IMR-90 (cell line): ENCODE measurements around the gene CERS6. TPM values are rescaled to one million over a fixed set of nuclear protein-coding genes. Genes with fewer than 3 reads are reported as not detected.

Experiments used
- ATAC-seq: fragments of 200-7000 bp; cut with Tn5 transposase; 2 replicates; pipeline ENCODE4 v1.9.1; 2020; ENCODE audit warnings: low read depth, mild to moderate bottlenecking, moderate library complexity
- BruUV-seq: library from RNA; stranded (reverse); fragments of 400-500 nt; replicated peaks from 2 replicates; lab custom pipeline; 2021; lab: Mats Ljungman, UMichigan
- CTCF ChIA-PET: fragments of 300-600 bp; formaldehyde crosslinking; extraction: SDS; loops from one replicate; lab custom pipeline; 2021; ENCODE audit warnings: antibody characterized with exemption; lab: Yijun Ruan, JAX
- POLR2A ChIA-PET: fragments of 300-600 bp; sonication (Branson Sonifier 250); formaldehyde crosslinking; loops from one replicate; lab custom pipeline; 2022; ENCODE audit warnings: antibody characterized with exemption; ENCODE audit not compliant: unreplicated experiment; lab: Charles Lee
- DNase-seq: peaks from one replicate; pipeline ENCODE4 v3.0.0; 2013
- H2AFZ ChIP-seq: replicated peaks from 2 replicates; pipeline ENCODE3; 2013; ENCODE audit warnings: low read length, mild to moderate bottlenecking; ENCODE audit not compliant: poor library complexity
- H2AK5ac ChIP-seq: 2 replicates; pipeline ENCODE4 v1.6.1; 2013; ENCODE audit warnings: low read depth, low read length, inconsistent platforms
- H2AK9ac ChIP-seq: replicated peaks from 2 replicates; pipeline ENCODE3; 2013; ENCODE audit warnings: mild to moderate bottlenecking, low read depth, low read length, moderate library complexity; ENCODE audit not compliant: poor library complexity
- H2BK120ac ChIP-seq: 2 replicates; pipeline ENCODE4 v1.6.1; 2013; ENCODE audit warnings: low read depth, low read length, inconsistent platforms
- H2BK15ac ChIP-seq: 3 replicates; pipeline ENCODE4 v1.6.1; 2013; ENCODE audit warnings: low read depth, low read length, inconsistent platforms
- H2BK20ac ChIP-seq: 2 replicates; pipeline ENCODE4 v1.6.1; 2013; ENCODE audit warnings: low read depth, mild to moderate bottlenecking, inconsistent platforms, low read length, moderate library complexity
- H2BK5ac ChIP-seq: 2 replicates; pipeline ENCODE4 v1.6.1; 2013; ENCODE audit warnings: mild to moderate bottlenecking, low read depth, low read length, inconsistent platforms; ENCODE audit not compliant: poor library complexity, severe bottlenecking
- H3K14ac ChIP-seq: replicated peaks from 2 replicates; pipeline ENCODE4 v1.6.1; 2013; ENCODE audit warnings: low read depth, low read length, inconsistent platforms
- H3K18ac ChIP-seq: 2 replicates; pipeline ENCODE4 v1.6.1; 2013; ENCODE audit warnings: low read depth, low read length, control low read depth
- H3K23ac ChIP-seq: 2 replicates; pipeline ENCODE4 v1.6.1; 2013; ENCODE audit warnings: low read depth, low read length, inconsistent platforms
- H3K27ac ChIP-seq: 2 replicates; pipeline ENCODE4 v1.5.1; 2013; ENCODE audit warnings: mild to moderate bottlenecking, control low read depth, low read length; ENCODE audit not compliant: insufficient read depth
- H3K27me3 ChIP-seq: 2 replicates; pipeline ENCODE4 v1.6.1; 2013; ENCODE audit warnings: low read length; ENCODE audit not compliant: control insufficient read depth, insufficient read depth
- H3K36me3 ChIP-seq: 2 replicates; pipeline ENCODE4 v1.6.1; 2013; ENCODE audit warnings: low read length, mixed read lengths; ENCODE audit not compliant: control insufficient read depth, insufficient read depth
- H3K4ac ChIP-seq: 2 replicates; pipeline ENCODE4 v1.6.1; 2013; ENCODE audit warnings: low read depth, low read length, inconsistent platforms
- H3K4me1 ChIP-seq: 2 replicates; pipeline ENCODE4 v1.6.1; 2013; ENCODE audit warnings: low read length, mixed read lengths; ENCODE audit not compliant: control insufficient read depth, insufficient read depth
- H3K4me2 ChIP-seq: 2 replicates; pipeline ENCODE4 v1.6.1; 2013; ENCODE audit warnings: low read depth, mild to moderate bottlenecking, control low read depth, low read length, moderate library complexity
- H3K4me3 ChIP-seq: 2 replicates; pipeline ENCODE4 v1.5.1; 2013; ENCODE audit warnings: low read depth, mild to moderate bottlenecking, control low read depth, low read length, moderate library complexity; ENCODE audit not compliant: insufficient read depth
- H3K56ac ChIP-seq: 2 replicates; pipeline ENCODE4 v1.6.1; 2013; ENCODE audit warnings: low read length, inconsistent platforms; ENCODE audit not compliant: insufficient read depth; ENCODE audit errors: extremely low read depth
- H3K79me1 ChIP-seq, 2 experiments: 2 replicates each; pipeline ENCODE4 v1.6.1; 2013; ENCODE audit warnings: low read length in 2 of 2, inconsistent platforms in 1 of 2, low read depth in 1 of 2
- H3K9ac ChIP-seq: 2 replicates; pipeline ENCODE4 v1.6.1; 2013; ENCODE audit warnings: low read depth, low read length, control low read depth
- H3K9me1 ChIP-seq: 2 replicates; pipeline ENCODE4 v1.6.1; 2013; ENCODE audit warnings: low read length, inconsistent platforms; ENCODE audit not compliant: insufficient read depth
- H3K9me3 ChIP-seq: 2 replicates; pipeline ENCODE4 v1.6.1; 2013; ENCODE audit warnings: low read length; ENCODE audit not compliant: control insufficient read depth, insufficient read depth
- H4K20me1 ChIP-seq: 2 replicates; pipeline ENCODE4 v1.6.1; 2013; ENCODE audit warnings: low read length, inconsistent platforms; ENCODE audit not compliant: insufficient read depth
- H4K5ac ChIP-seq: 2 replicates; pipeline ENCODE4 v1.6.1; 2013; ENCODE audit warnings: mild to moderate bottlenecking, low read depth, low read length, control low read depth
- H4K8ac ChIP-seq, 2 experiments: 2 replicates each; pipeline ENCODE4 v1.6.1; 2013; ENCODE audit warnings: low read depth in 2 of 2, low read length in 2 of 2, control low read depth in 1 of 2, inconsistent platforms in 1 of 2
- H4K91ac ChIP-seq: 2 replicates; pipeline ENCODE4 v1.6.1; 2013; ENCODE audit warnings: low read depth, low read length, inconsistent platforms; ENCODE audit not compliant: insufficient read depth
- ELK1 ChIP-seq: fragments of 150-350 bp; IDR thresholded peaks from 2 replicates; pipeline ENCODE4 v1.6.1; 2016; ENCODE audit warnings: low read depth, mild to moderate bottlenecking, low read length, moderate library complexity, borderline replicate concordance
- MAFK ChIP-seq: IDR thresholded peaks from 2 replicates; pipeline ENCODE4 v1.6.1; 2012; ENCODE audit warnings: low read depth, low read length, improper control_type of control experiment
- RAD21 ChIP-seq: IDR thresholded peaks from 2 replicates; pipeline ENCODE4 v1.6.1; 2012; ENCODE audit warnings: low read length, improper control_type of control experiment
- WGBS, 2 experiments: methylation state at CpG; one replicate each; pipeline versions ENCODE4 v1.1.5 to v1.1.7; 2013; ENCODE audit warnings: missing lambda C conversion rate in 2 of 2; ENCODE audit not compliant: insufficient read length in 1 of 2; ENCODE audit errors: extremely low coverage in 2 of 2; 5-methylcytosine and 5-hydroxymethylcytosine counted together
- dilution Hi-C: fragments of 300-500 bp; cut with HindIII; formaldehyde crosslinking; loops from one replicate; pipeline ENCODE4 v1.14.3; 2018; ENCODE audit warnings: low sequenced_read_pairs; ENCODE audit not compliant: unreplicated experiment
- in situ Hi-C: fragments of 300-500 bp; cut with MboI; formaldehyde crosslinking; loops from 3 replicates; pipeline ENCODE4 v1.14.3; 2019; ENCODE audit warnings: low sequenced_read_pairs, inconsistent platforms, mixed read lengths
- intact Hi-C: fragments of 100-400 bp; cut with micrococcal nuclease; formaldehyde crosslinking; loops from 2 replicates; pipeline ENCODE4 v1.10.0; 2022
- polyA plus RNA-seq, 3 experiments: library from polyadenylated mRNA; depleted of rRNA; stranded (reverse); fragments of >200 nt; gene quantifications; 2 replicates each; pipeline ENCODE4 v1.2.3, GENCODE V29; 2012; ENCODE audit warnings: low replicate concordance in 1 of 3
- total RNA-seq: library from RNA; depleted of rRNA; stranded (reverse); fragments of >200 nt; gene quantifications from 2 replicates; pipeline ENCODE4 v1.2.3, GENCODE V29; 2012

The CERS6 gene
- total and polyA plus RNA-seq, 2 of the 4 experiments (the other 2 are of a cell fraction) = 2.1 to 5.7 TPM

- H2AK5ac ChIP-seq = no peak overlapping the region
- no peaks in the 10 kb centered on the region for H3K27me3 ChIP-seq
- peaks cover 13% of the 10 kb centered on the region for H3K4me1 ChIP-seq
- H4K20me1 ChIP-seq = no peaks in the 10 kb centered on the region
- no peak overlapping the region for H3K9ac ChIP-seq
- no peak overlapping the region; the same call in 1 of the 2 replicates for H3K4me2 ChIP-seq
- no peak overlapping the region for H2AFZ ChIP-seq
- H3K9me3 ChIP-seq = no peaks in the 10 kb centered on the region
- no peak overlapping the region for H2BK5ac ChIP-seq
- no peak overlapping the region for H2BK15ac ChIP-seq
- DNase-seq (peak; percentile 34), ATAC-seq (peak; percentile 42; the same call in 1 of the 2 replicates)
- TF ChIP-seq ELK1 (no peak), RAD21 (no peak), MAFK (peak; percentile 99)
- no peak overlapping the region for H2BK120ac ChIP-seq
- H2AK9ac ChIP-seq = no peak overlapping the region
- POLR2A ChIA-PET = no interaction called here
- BruUV-seq = no TSS peak
- CTCF ChIA-PET = interaction anchor here (0.5 kb wide), 1 partner anchor 14 kb away, joined by 3 read pairs; no protein-coding TSS in a partner anchor
- WGBS, 2 experiments = 69% methylated on average over 3 of the region's 6 CpGs; no CpG with 5 or more reads in 1 of the 2 experiments
- H3K14ac ChIP-seq = no peak overlapping the region; the same call in 1 of the 2 replicates
- dilution Hi-C loops (no loop called here), intact Hi-C loops (no loop called here), in situ Hi-C loops (no loop called here)
- no peak overlapping the region for H3K27ac ChIP-seq
- H3K9me1 ChIP-seq = no peaks in the 10 kb centered on the region
- no peak overlapping the region for H4K91ac ChIP-seq
- H4K8ac ChIP-seq = no peak overlapping the region
- H2BK20ac ChIP-seq = no peak overlapping the region
- no peak overlapping the region for H3K18ac ChIP-seq
- no peak overlapping the region for H4K5ac ChIP-seq
- H3K36me3 ChIP-seq = no peaks in the 10 kb centered on the region
- no peak overlapping the region for H3K4me3 ChIP-seq
- H3K23ac ChIP-seq = no peak overlapping the region
- H3K4ac ChIP-seq = no peak overlapping the region
- no peak overlapping the region for H3K56ac ChIP-seq
- H3K79me1 ChIP-seq = peaks cover 0 to under 1% of the 10 kb centered on the region in 2 experiments; a peak in 1 of 4 replicates
Measured at GRCh38 chr2:168518555-168519066, 62.5 kb downstream of the CERS6 start.
